Endothelial cell of umbilical vein (primary cell): ENCODE data around the gene APOB. TPM values are rescaled to one million over a fixed set of nuclear protein-coding genes. Genes with fewer than 3 reads are reported as not detected.

Experiments used
- BruUV-seq: library from RNA; stranded (reverse); fragments of 400-500 nt; replicated peaks from 2 replicates; lab custom pipeline; 2021; lab: Mats Ljungman, UMichigan
- CTCF ChIA-PET: fragments of 300-600, 350-600 bp; sonication (Branson Sonifier 250); formaldehyde crosslinking; loops from one replicate; lab custom pipeline; 2021; ENCODE audit warnings: antibody characterized with exemption, inconsistent platforms; lab: Charles Lee
- POLR2A ChIA-PET: fragments of 300-600, 350-600 bp; sonication (Branson Sonifier 250); formaldehyde crosslinking; loops from one replicate; lab custom pipeline; 2021; ENCODE audit warnings: antibody characterized with exemption, inconsistent platforms; lab: Charles Lee
- DNase-seq: peaks from one replicate; pipeline ENCODE4 v3.0.0-alpha.2; 2011; ENCODE audit warnings: low read depth, low spot score
- FAIRE-seq: peaks from 2 replicates; lab custom pipeline; 2011; peaks lifted over from hg19 to GRCh38; lab: Jason Lieb, UNC
- H2AFZ ChIP-seq: 2 replicates; pipeline ENCODE4 v1.6.0; 2012; ENCODE audit warnings: low read depth, low read length, control low read depth, inconsistent platforms
- H3K27ac ChIP-seq: 2 replicates; pipeline ENCODE4 v1.5.1; 2011; ENCODE audit warnings: low read depth, mild to moderate bottlenecking, control low read depth, low read length, moderate library complexity; ENCODE audit not compliant: insufficient read depth
- H3K27me3 ChIP-seq, 2 experiments: 2 replicates each; pipeline versions ENCODE4 v1.6.0 to v1.6.1; 2011; ENCODE audit warnings: low read length in 2 of 2, mixed read lengths in 1 of 2; ENCODE audit not compliant: control insufficient read depth in 2 of 2, insufficient read depth in 2 of 2
- H3K36me3 ChIP-seq, 2 experiments: 2 replicates in 1 of 2; 3 replicates in 1 of 2; pipeline ENCODE4 v1.5.1; 2011; ENCODE audit warnings: low read length in 2 of 2, mild to moderate bottlenecking in 1 of 2, moderate library complexity in 1 of 2; ENCODE audit not compliant: control insufficient read depth in 2 of 2, insufficient read depth in 2 of 2; ENCODE audit errors: extremely low read depth in 1 of 2
- H3K4me1 ChIP-seq: 3 replicates; pipeline ENCODE4 v1.5.1; 2011; ENCODE audit warnings: mild to moderate bottlenecking, low read length; ENCODE audit not compliant: control insufficient read depth, insufficient read depth; ENCODE audit errors: extremely low read depth
- H3K4me2 ChIP-seq: 2 replicates; pipeline ENCODE4 v1.6.1; 2011; ENCODE audit warnings: low read length, control low read depth, mixed read lengths; ENCODE audit not compliant: insufficient read depth
- H3K4me3 ChIP-seq, 3 experiments: fragments of 200-600 bp in 1 of 3; sonication (generic), shearing (Covaris generic) in 1 of 3; replicated peaks in 1 of 3; 2 replicates each; pipeline ENCODE4 v1.5.1; 2011 to 2016; ENCODE audit warnings: control low read depth in 3 of 3, low read length in 3 of 3, mild to moderate bottlenecking in 2 of 3, inconsistent platforms in 1 of 3, low read depth in 1 of 3, moderate library complexity in 1 of 3; ENCODE audit not compliant: insufficient read depth in 1 of 3
- H3K79me2 ChIP-seq: 2 replicates; pipeline ENCODE4 v1.6.0; 2012; ENCODE audit warnings: low read length, inconsistent platforms; ENCODE audit not compliant: control insufficient read depth, insufficient read depth
- H3K9ac ChIP-seq: replicated peaks from 2 replicates; pipeline ENCODE3; 2011; ENCODE audit warnings: low read length, control low read depth; ENCODE audit not compliant: insufficient read depth; ENCODE audit errors: extremely low read depth
- H3K9me1 ChIP-seq: replicated peaks from 3 replicates; pipeline ENCODE4 v1.6.0; 2011; ENCODE audit warnings: mild to moderate bottlenecking, low read length; ENCODE audit not compliant: control insufficient read depth, insufficient read depth; ENCODE audit errors: extremely low read depth
- H3K9me3 ChIP-seq: replicated peaks from 2 replicates; pipeline ENCODE4 v1.5.1; 2012; ENCODE audit warnings: low read length, inconsistent platforms; ENCODE audit not compliant: control insufficient read depth, insufficient read depth
- H4K20me1 ChIP-seq: replicated peaks from 2 replicates; pipeline ENCODE3; 2011; ENCODE audit warnings: mild to moderate bottlenecking, low read length; ENCODE audit not compliant: control insufficient read depth, insufficient read depth; ENCODE audit errors: extremely low read depth
- CTCF ChIP-seq, 2 donors: IDR thresholded peaks; 1 replicate in 1 of 2; 2 replicates in 1 of 2; pipeline ENCODE4 v1.5.1; 2011; ENCODE audit warnings: low read length in 2 of 2, mild to moderate bottlenecking in 2 of 2, moderate library complexity in 2 of 2, control low read depth in 1 of 2, inconsistent platforms in 1 of 2, low read depth in 1 of 2; ENCODE audit not compliant: insufficient read depth in 1 of 2; ENCODE audit errors: extremely low read depth in 1 of 2
- FOS ChIP-seq: IDR thresholded peaks from 2 replicates; pipeline ENCODE4 v1.6.1; 2011; ENCODE audit warnings: mild to moderate bottlenecking, low read length, moderate library complexity, borderline replicate concordance; ENCODE audit not compliant: insufficient read depth
- POLR2A ChIP-seq: IDR thresholded peaks from 2 replicates; pipeline ENCODE4 v1.6.1; 2012; ENCODE audit warnings: low read depth, mild to moderate bottlenecking, control low read depth, low read length
- dilution Hi-C: fragments of 300-500 bp; cut with MboI; formaldehyde crosslinking; loops from one replicate; pipeline ENCODE4 v1.15.0; 2019; ENCODE audit warnings: low sequenced_read_pairs; ENCODE audit not compliant: extremely low pct_ligation_motif_present
- intact Hi-C: fragments of 100-400 bp; cut with micrococcal nuclease; formaldehyde crosslinking; loops from one replicate; pipeline ENCODE4 v1.10.0; 2022
- polyA plus RNA-seq, 4 experiments: library from polyadenylated mRNA; depleted of rRNA in 3 of 4; stranded (reverse) in 3 of 4; unstranded in 1 of 4; fragments of >200 nt; gene quantifications; 2 replicates each; pipeline versions ENCODE4 v1.2.1 to v1.2.3, GENCODE V29; 2011 to 2012; ENCODE audit warnings: missing spikeins in 1 of 4
- total RNA-seq: library from RNA; stranded (reverse); gene quantifications from 2 replicates; pipeline ENCODE4 v1.2.3, GENCODE V29; 2021

APOB gene
- total and polyA plus RNA-seq, 2 donors (not counting 3 experiments of a cell fraction or from before 2014, with no cell fraction given), result 0.07 to 0.09 TPM

- Histone ChIP-seq H3K4me3 (no peak overlapping the region), H3K9me3 (no peaks in the 10 kb centered on the region), H3K9me1 (no peaks in the 10 kb centered on the region), H3K79me2 (no peaks in the 10 kb centered on the region), H3K27me3 (no peaks in the 10 kb centered on the region), H4K20me1 (no peaks in the 10 kb centered on the region), H2AFZ (no peak overlapping the region), H3K4me1 (no peaks in the 10 kb centered on the region), H3K36me3 (no peaks in the 10 kb centered on the region), H3K4me2 (no peak overlapping the region), H3K27ac (no peak overlapping the region), H3K9ac (no peak overlapping the region)
- dilution Hi-C loops (no loop called here), intact Hi-C loops (no loop called here)
- BruUV-seq, result no TSS peak
- POLR2A ChIA-PET, result no interaction called here
- FAIRE-seq, result no peak
- no peak for DNase-seq
- CTCF ChIA-PET, result interaction anchor here (5.1 kb wide), 1 partner anchor 367 kb away, joined by 35 read pairs; no protein-coding TSS in a partner anchor
- TF ChIP-seq FOS (no peak), CTCF (IDR thresholded peaks at IDR 0.05; ENCODE audit: extremely low read depth in 1 of 2, insufficient read depth in 1 of 2, low read depth in 1 of 2, low read length in 2 of 2) (no peak), POLR2A (no peak)
These were observed 15.6 kb downstream of the APOB start for GRCh38 chr2:21028021-21028947.
